GM19455 (cell line): ENCODE results near the gene SERPINB13.
"Not testable (repeated sequence)": the region's sequence is repeated elsewhere in the genome, so short reads cannot be mapped to it uniquely, and the experiment has no call there.

ENCODE experiments used
- ATAC-seq: cut with Tn5 transposase; IDR thresholded peaks from one replicate; pipeline ENCODE4 v1.9.1; 2021; ENCODE audit not compliant: unreplicated experiment

Gene SERPINB13

DNA sequence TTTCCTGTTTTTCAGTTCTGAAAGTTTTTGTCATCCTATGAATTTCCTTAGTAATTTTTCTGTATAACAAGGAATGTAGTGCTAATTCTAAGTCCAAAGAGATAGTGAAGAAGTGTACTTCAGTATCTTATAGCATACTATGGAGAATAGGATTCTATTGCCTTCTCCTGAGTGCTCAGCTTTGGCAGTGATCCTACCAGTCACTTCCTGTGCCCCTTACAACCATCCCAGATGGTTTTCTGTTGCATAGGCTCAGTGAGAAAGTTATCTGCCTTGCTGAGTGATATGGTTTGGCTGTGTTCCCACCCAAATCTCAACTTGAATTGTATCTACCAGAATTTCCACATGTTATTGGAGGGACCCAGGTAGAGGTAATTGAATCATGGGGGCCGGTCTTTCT, 57.6 kb downstream of the SERPINB13 start:
- ATAC-seq: not testable (repeated sequence)

DNA sequence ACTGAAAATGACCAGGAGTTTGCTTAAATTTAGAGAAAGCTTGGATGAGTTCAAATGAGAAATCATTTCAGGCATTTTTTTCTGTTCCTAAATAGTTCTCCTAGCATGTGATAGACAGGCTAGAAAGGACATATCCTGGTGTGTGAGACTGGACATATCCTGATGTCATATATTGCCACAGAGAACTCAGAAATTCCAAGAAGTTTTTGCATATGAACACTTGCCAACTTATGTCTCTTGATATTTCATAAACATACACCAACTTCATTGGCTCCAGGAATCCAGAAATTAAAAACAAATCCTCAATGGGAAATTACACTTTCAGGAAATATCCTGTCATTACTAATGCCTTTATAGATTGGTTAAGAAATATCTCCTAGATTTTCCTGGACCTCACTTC, 59.8 kb downstream of the SERPINB13 start:
- ATAC-seq: no peak

DNA sequence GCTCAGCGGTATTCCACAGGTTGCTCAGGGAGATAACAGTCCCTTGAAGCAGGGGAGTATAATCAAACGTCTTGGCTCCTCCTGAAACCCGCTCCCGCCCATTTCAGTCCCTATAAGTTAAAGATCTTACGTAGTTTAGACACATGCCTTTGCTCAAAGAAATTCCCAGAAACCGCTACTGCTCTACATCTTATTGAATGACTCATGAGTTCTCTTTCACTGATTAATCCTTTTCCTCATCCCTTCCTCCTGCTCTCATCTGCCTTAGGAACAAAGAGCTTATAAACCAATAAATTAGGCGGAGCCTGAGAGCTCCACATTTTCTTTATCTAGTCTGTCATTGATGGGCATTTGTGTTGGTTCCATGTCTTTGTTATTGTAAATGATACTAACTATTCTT, 61.1 kb downstream of the SERPINB13 start:
- ATAC-seq: no peak
